Measurements from ENCODE around the gene LOXL1. TPM values are rescaled to one million over a fixed set of nuclear protein-coding genes. Genes with fewer than 3 reads are reported as not detected.

LOXL1 gene
- total and polyA plus RNA-seq, 2 of the 4 experiments (the other 2 are of a cell fraction) = 148 to 332 TPM

DNA sequence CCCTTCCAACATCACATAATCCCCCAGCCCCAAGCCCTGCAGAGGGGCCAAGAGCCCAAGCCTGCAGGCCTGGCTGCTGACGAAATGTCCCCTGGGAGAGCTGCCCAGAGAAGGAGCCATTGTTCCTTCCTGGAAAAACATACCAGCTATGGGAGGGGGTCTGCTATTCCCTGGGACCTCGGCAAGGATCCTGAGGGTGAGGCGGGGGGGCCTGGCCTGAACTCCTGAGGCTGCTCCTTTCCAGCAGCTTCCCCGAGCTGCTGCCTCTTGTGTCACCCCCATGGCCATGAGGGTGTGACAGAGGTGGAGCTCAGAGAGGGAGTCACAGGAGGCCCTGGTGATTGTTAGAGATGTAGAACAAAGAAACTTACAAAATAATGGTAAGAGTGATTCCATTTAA lies 12.9 kb downstream of the LOXL1 start:
- Histone ChIP-seq H3K18ac (ENCODE audit: low read depth, low read length) (peak overlapping the region; percentile 42), H4K5ac (ENCODE audit: low read depth, low read length) (peak overlapping the region; percentile 37), H3K36me3 (ENCODE audit: control insufficient read depth, insufficient read depth, low read length) (peaks cover 12% of the 10 kb centered on the region), H3K27ac (ENCODE audit: insufficient read depth, low read length) (peak overlapping the region; percentile 41), H4K8ac (ENCODE audit: low read depth in 2 of 2, low read length in 2 of 2) (peak overlapping the region; percentile 98 to 100; a peak in 3 of 4 replicates), H3K9me1 (ENCODE audit: insufficient read depth, low read length) (peaks cover 42% of the 10 kb centered on the region), H2AK9ac (replicated peaks; ENCODE audit: low read depth, low read length, poor library complexity) (peak overlapping the region; percentile 21), H3K9me3 (ENCODE audit: control insufficient read depth, insufficient read depth, low read length) (no peaks in the 10 kb centered on the region), H3K56ac (ENCODE audit: extremely low read depth, insufficient read depth, low read length) (no peak overlapping the region), H2AFZ (replicated peaks; ENCODE audit: low read length, poor library complexity) (peak overlapping the region; percentile 18), H3K27me3 (ENCODE audit: control insufficient read depth, insufficient read depth, low read length) (no peaks in the 10 kb centered on the region), H2BK120ac (ENCODE audit: low read depth, low read length) (peak overlapping the region; percentile 99; the same call in 1 of the 2 replicates), H2BK20ac (ENCODE audit: low read depth, low read length) (0 out of 2 replicates have a peak overlapping the region, but pooled peaks have one; percentile 12), H3K4me2 (ENCODE audit: low read depth, low read length) (no peak overlapping the region), H3K4me3 (ENCODE audit: insufficient read depth, low read depth, low read length) (no peak overlapping the region), H4K20me1 (ENCODE audit: insufficient read depth, low read length) (peaks cover 26% of the 10 kb centered on the region), H3K14ac (replicated peaks; ENCODE audit: low read depth, low read length) (peak overlapping the region; percentile 10; the same call in 1 of the 2 replicates), H3K9ac (ENCODE audit: low read depth, low read length) (no peak overlapping the region), H2BK15ac (ENCODE audit: low read depth, low read length) (no peak overlapping the region; the same call in 2 of the 3 replicates), H3K79me1 (ENCODE audit: low read depth in 1 of 2, low read length in 2 of 2) (peaks cover 57 to 95% of the 10 kb centered on the region in 2 experiments), H3K23ac (ENCODE audit: low read depth, low read length) (no peak overlapping the region; the same call in 1 of the 2 replicates), H3K4me1 (ENCODE audit: control insufficient read depth, insufficient read depth, low read length) (peaks cover 59% of the 10 kb centered on the region), H4K91ac (ENCODE audit: insufficient read depth, low read depth, low read length) (peak overlapping the region; percentile 59; the same call in 1 of the 2 replicates), H3K4ac (ENCODE audit: low read depth, low read length) (peak overlapping the region; percentile 100), H2AK5ac (ENCODE audit: low read depth, low read length) (peak overlapping the region; percentile 54; the same call in 1 of the 2 replicates), H2BK5ac (ENCODE audit: low read depth, low read length, poor library complexity, severe bottlenecking) (peak overlapping the region; percentile 97)
- no TSS peak for BruUV-seq (replicated peaks)
- ChIA-PET POLR2A (ENCODE audit: unreplicated experiment) (no interaction called here), CTCF (no interaction called here)
- TF ChIP-seq ELK1 (IDR thresholded peaks at IDR 0.05; ENCODE audit: borderline replicate concordance, low read depth, low read length) (no peak), RCOR1 (IDR thresholded peaks at IDR 0.05; ENCODE audit: insufficient replicate concordance, low read length) (no peak), MXI1 (IDR thresholded peaks at IDR 0.05; ENCODE audit: borderline replicate concordance, low read depth, low read length) (no peak), RFX5 (IDR thresholded peaks at IDR 0.05; ENCODE audit: low read depth, low read length) (no peak), NFE2L2 (IDR thresholded peaks at IDR 0.05; ENCODE audit: low read depth, low read length) (no peak)
- dilution Hi-C loops (cut with HindIII; ENCODE audit: low sequenced_read_pairs, unreplicated experiment) (no loop called here), in situ Hi-C loops (cut with MboI; ENCODE audit: low sequenced_read_pairs) (no loop called here), intact Hi-C loops (cut with micrococcal nuclease) (no loop called here)
- DNase-seq (no peak), ATAC-seq (ENCODE audit: low read depth) (no peak)
- no CpG with 5 or more reads among the region's 4 CpGs for WGBS, 2 experiments (ENCODE audit: extremely low coverage in 2 of 2, insufficient read length in 1 of 2)
